Ramos (cell line): ENCODE results near the gene SLC17A4.

Source experiments
- in situ Hi-C: fragments of 300-500 bp; cut with MboI; formaldehyde crosslinking; loops from one replicate; pipeline ENCODE4 v1.14.3; 2022; ENCODE audit warnings: low sequenced_read_pairs; ENCODE audit not compliant: unreplicated experiment

SLC17A4 gene

GRCh38 chr6:25754535-25754934, at the start of gene SLC17A4:
SLC17A4 (plus strand) TSS chr6:25754742; CDS start chr6:25761963, 7,221 bp downstream.
- in situ Hi-C loops: no loop called here

DNA sequence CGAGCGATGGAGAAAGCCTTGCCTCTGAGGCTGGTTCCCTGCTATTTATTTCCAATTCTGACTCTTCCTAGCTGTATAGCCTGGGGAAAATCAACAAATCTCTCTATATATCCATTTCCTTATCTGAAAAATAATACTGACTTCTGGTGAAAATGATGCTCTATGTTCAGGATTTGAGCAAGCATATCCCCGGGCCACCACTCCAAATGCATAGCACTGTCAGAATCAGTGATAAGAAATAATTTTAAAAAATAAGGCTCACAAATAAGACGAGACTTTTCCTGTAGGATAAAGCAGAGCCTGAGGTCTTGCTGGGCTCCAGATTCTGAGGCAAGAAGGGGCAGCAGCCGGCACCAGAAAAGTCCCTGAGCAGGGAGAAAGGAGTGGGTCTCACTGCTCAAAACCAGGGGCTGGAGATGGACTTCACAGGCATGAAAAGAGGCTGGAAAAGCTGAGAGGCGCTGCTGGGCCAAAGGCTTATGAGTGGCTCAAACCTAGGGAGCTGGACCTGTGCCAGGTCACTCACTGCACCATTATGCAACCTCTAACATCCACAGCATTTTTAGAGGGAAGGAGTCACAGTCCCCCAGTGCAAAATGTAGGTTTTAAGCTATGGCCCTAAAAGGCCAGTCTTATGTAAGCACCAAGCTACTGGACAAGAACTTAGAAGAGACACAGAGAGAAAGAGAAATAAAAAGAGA, 48.1 kb upstream of the SLC17A4 start:
- in situ Hi-C loops: no loop called here

DNA sequence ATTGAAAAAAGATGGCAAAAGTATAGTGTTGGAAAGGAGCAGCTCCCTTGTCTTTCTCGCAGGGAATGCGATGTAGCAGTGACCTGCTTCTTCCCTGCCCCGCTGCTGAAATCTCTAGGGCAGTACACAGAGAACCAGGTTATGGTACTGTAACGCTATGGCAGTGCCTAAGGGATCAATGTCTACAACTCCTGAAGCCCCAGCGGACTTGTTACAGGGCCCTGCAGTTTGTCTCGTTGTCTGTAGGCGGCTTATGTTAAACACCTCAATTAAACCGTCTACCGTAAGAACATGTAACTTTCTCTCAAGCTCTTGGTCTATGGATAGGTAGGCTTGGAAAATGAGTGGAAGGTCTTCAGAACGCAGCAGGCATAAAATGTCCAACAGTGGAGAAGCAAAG, 44.8 kb upstream of the SLC17A4 start:
- in situ Hi-C loops: no loop called here

DNA sequence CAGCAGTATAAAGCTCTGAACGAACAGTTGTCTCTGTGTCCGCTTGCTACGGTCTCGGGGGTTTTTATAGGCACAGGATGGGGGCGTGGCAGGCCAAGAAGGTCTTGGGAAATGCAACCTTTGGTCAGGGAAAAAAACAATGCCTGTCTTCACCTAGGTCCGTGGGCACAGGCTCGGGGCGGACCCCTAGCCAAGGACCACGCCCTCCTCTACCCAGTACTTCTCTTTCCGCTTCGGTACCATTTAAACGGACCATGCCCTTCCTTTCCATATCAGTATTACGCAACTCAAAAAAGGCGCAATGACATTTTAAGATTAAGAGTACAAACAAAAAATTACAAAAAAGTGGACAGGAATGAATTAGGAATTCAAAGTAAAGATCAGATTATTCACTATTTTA, 44.3 kb upstream of the SLC17A4 start:
- in situ Hi-C loops: no loop called here

DNA sequence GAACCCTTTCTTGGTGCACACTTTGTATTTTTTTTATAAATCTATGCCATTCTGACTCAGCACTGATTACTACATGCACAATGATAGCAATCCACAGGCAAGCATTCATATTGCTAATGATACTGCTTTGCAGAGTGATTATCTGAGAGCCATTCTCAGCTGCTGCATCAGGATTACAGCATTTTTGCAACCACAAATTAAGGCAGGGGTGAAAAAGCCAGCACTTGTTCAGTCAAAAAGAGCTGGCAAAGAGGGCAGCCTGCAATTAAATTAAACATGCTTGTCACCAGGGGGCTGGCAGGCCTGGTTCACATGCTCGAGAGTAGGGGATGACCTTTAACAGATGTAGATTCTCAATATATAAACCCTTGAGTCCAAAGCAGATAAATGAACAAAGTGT, 40.7 kb upstream of the SLC17A4 start:
- in situ Hi-C loops: no loop called here

GRCh38 chr6:25714765-25715164, 39.8 kb upstream of the SLC17A4 start:
- in situ Hi-C loops: no loop called here

GRCh38 chr6:25715794-25716193, 38.7 kb upstream of the SLC17A4 start:
- in situ Hi-C loops: no loop called here

- in situ Hi-C loops: no loop called here
These were observed 36.4 kb upstream of the SLC17A4 start for GRCh38 chr6:25717866-25718740.

DNA sequence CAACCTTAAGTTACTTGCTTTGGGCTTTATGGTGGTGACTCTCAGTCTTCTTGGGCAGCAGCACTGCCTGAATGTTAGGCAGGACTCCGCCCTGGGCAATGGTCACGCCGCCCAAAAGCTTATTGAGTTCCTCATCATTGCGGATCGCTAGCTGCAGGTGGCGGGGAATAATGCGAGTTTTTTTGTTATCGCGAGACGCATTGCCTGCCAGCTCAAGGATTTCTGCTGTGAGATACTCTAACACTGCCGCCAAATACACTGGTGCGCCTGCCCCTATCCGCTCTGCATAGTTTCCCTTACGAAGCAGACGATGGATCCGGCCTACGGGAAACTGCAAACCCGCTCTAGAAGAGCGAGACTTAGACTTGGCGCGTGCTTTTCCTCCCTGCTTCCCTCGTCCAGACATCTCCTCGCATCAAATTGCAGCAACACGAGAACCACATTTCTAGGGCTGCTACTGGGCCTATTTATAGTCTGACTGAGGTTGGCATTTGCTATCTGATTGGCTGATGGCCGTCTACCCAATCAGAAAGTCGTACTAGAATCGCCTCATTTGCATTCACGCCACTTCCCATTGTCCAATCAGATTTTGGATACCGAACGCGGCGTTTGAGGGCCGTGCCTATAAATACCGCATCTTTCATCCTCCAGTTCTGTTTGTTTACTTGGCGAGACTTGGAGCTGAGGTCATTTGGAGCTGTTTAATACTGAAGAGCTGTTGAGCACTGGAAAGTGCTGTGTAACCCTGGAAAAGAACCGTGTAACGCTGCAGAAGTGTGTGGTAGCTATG, 28.2 kb upstream of the SLC17A4 start:
- in situ Hi-C loops: loop anchor here (10.0 kb wide), 1 partner anchor 278 kb away; no protein-coding TSS in a partner anchor

- in situ Hi-C loops: loop anchor here (10.0 kb wide), 1 partner anchor 278 kb away; no protein-coding TSS in a partner anchor
These were observed 27.5 kb upstream of the SLC17A4 start for GRCh38 chr6:25727028-25727427.

- in situ Hi-C loops: no loop called here
These were observed 23.6 kb upstream of the SLC17A4 start for GRCh38 chr6:25730907-25731306.

GRCh38 chr6:25731721-25732120, 22.8 kb upstream of the SLC17A4 start:
- in situ Hi-C loops: no loop called here

DNA sequence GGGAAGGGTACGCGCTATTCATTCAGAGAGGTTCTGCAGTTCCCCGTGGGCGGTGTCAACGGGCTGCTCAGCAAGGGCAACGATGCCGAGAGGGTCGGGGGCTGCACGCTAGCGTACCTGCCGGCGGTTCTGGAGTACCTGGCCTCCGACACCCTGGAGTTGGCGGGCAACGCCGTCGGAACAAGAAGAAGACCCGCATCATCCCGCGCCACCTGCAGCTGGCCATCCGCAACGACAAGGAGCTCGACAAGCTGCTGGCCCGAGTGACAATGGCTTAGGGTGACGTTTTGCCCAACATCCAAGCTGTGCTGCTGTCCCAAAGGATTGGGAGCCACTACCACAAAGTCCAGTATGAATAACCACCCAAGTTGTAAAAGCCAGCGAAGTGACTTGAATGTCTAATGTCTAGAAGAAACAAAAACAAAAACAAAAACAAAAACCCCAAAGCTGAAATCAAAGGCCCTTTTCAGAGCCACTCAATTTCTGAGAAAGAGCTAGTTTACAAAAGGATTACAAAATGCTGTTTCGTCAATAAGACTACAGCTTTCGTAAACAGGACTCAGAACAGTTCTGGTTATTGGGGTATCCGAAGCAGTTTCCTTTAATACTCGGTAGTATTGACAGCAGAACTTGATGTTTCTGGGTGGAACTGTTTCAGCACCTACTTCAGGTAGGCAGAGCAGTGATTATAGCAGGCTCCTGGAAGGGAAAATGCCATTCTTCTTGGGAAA, 21.9 kb upstream of the SLC17A4 start:
- in situ Hi-C loops: no loop called here

DNA sequence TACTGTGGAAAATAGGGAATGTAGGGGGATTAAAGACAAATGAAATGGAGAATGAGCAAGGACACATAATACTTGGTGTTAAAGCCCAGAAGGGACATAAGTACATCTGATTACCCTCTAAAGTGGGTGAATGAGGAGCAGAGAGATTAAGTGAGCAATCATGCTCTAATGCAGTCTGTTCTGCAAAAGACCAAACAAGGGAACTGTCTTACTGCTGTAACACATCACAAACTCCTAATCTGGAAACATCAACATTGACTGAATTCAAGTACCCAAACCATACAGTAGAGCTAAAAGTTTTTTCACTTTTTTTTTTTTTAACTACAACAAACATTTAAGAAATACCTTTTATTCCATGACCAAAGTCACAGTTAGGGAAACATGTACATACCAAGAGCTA, 19.3 kb upstream of the SLC17A4 start:
- in situ Hi-C loops: no loop called here

DNA sequence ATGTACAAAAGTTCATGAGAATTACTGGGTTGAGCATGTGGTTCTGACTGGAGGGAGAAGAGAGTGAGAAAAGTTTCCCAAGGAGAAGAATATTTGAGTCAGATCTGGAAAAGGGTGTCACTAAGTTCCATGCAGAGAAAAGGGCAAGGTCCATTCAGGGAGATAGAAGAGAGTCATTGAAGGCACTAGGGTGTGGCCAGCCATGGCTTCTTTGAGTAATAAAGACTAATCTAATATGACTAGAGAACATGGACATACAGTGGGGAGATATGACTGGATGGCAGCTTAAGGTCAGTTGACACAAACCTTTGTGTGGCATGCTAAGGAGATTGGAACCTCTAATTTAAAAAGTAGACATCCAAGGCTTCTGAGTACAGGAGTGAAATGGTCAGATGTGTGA, 10.7 kb upstream of the SLC17A4 start:
- in situ Hi-C loops: no loop called here

GRCh38 chr6:25745836-25746235, 8.7 kb upstream of the SLC17A4 start:
- in situ Hi-C loops: no loop called here

DNA sequence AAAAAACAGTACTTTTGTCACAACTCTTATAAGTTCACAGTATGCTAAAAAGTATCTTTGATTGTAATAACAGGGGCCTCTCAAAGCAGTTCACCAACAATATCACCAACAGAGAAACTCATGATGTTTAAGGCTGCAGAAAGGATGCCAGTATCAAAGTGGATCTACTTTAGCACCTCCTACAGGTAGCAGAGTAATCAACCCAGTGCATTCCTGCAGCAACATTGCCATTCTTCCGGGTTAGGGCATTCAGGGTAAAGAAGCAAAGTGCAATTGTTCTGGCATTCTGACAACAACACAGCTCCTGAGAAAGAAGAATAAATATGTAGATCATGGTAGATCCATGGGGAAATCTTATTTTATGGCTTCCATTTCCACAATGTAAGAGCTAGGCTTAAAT, 7.6 kb upstream of the SLC17A4 start:
- in situ Hi-C loops: no loop called here

DNA sequence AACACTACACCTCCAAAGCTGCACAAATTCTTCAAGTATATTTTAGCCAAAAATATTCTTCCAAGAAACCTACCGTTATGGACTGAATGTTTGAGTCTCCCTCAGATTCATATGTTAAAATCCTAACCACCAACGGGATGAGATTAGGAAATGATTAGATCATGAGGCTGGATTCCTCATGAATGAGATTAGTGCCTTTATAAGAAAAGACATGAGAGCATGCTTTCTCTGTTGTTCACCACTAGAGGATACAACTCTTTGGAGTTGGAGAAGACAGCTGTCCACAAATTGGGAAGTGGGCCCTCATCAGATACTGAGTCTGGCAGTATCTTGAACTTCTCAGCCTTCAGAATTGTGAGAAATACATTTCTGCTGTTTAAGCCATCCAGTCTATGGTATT, 7.1 kb upstream of the SLC17A4 start:
- in situ Hi-C loops: no loop called here

DNA sequence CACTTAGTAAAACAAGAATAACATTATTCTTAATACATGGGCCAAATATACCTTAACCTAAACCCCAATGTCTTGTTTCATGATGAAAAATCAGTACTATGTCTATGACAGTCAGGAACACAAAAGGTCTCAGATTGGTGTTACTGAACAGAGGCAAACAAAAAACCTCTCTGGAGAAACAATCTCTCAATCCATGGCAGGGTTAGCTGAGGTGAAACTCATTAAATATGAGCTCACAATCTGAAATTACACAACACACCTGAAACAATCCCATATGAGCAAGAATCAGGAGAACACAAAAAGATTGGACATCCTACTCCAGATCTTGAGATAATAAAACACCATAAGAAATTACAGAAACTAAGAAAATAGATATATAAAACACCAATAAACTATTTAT, 6.5 kb upstream of the SLC17A4 start:
- in situ Hi-C loops: no loop called here
